Head of caudate nucleus (tissue), 42 donors: ENCODE data around the gene C2orf42.
"Not testable (repeated sequence)": the region's sequence is repeated elsewhere in the genome, so short reads cannot be mapped to it uniquely, and the experiment has no call there.

Experiments used
- DNase-seq, 42 donors: peaks; one replicate each; pipeline versions ENCODE4 v3.0.0 to v3.0.0-alpha.2; 2020 to 2021; ENCODE audit warnings: mixed read lengths in 7 of 42
- intact Hi-C: fragments of 100-400 bp; cut with DNase I; formaldehyde crosslinking; loops from one replicate; pipeline ENCODE4 v1.15.0; 2022

Gene C2orf42

DNA sequence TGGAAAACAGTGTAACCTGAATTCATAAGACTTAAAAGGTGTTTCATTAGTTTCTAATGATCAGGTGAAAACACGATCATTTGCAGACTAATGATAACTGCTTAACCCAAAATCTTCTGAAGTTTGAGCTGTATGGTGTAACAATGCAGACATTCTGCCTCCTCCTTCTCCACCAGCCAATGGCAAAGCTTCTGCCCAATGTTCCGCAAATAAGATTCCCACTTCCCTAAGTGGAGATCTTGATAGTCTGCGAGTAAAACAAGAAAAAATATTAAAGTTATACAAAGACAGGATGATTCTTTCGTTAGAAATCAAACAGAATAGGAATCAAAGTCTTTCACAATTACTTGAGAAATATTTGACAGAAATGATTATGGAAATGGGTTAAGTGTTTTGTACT is 8.1 kb downstream of the C2orf42 start:
- DNase-seq, result no peak
- intact Hi-C loops, result no loop called here

GRCh38 chr2:70181363-70181956 is 9.4 kb downstream of the C2orf42 start:
- no peak for DNase-seq
- intact Hi-C loops, result no loop called here

DNA sequence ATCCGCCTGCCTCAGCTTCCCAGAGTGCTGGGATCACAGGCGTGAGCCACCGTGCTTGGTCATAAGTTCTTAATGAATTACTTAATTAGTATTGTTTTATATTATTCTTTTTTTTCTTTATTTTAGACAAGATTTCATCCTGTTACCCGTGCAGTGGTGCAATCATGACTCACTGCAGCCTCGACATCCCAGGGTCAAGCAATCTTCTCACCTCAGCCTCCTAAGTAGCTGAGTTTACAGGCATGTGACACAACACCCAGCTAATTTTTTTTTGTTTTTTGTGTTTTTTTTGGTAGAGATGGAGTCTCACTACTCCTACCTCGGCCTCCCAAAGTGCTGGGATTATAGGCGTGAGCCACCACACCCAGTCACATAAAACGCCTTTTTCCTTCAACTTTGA is 17.3 kb downstream of the C2orf42 start:
- intact Hi-C loops, result no loop called here
- DNase-seq, result no peak

DNA sequence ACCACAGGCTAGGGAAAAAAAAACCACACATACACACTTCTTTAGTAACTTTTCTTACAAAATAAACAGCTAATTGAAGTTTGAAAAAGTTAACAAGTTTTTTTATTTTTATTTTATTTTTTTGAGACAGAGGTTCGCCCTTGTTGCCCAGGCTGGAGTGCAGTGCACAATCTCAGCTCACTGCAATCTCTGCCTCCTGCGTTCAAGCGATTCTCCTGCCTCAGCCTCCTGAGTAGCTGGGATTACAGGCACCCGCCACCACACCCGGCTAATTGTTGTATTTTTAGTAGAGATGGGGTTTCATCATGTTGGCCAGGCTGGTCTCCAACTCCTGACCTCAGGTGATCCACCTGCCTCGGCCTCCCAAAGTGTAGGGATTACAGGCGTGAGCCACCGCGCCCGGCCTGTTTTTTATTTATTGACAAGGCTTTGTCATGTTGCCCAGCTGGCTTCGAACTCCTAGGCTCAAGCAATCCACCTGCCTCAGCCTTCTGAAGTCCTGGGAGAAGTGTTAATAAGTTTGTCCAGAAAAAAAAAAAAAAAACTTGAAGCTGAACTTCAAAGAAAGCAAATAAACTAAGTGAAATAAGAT is 21.1 kb downstream of the C2orf42 start:
- DNase-seq, intact Hi-C loops: not testable (repeated sequence)

DNA sequence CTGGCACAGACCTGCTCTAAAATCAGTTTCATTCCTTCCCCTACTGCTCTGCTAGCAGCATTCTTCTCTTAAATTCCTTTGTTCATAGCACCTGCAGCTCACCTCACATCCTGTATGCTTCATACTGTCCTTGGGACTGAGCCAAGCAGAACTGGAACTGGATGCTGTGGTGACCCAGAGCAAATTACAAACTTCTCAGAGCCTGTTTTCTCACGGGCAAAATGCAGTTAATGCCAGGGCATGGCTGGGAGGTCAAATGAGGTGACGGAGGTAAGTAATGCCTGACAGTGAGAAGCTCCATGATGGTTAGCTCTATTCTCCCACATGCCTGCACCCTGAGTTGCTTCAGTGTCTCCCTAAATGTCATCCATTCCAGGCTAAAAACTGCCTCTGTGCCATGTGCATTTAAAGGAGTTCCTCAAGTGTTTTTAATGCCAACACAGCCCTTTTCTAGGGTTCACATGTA is 29.7 kb downstream of the C2orf42 start:
- intact Hi-C loops, result no loop called here
- no peak for DNase-seq

DNA sequence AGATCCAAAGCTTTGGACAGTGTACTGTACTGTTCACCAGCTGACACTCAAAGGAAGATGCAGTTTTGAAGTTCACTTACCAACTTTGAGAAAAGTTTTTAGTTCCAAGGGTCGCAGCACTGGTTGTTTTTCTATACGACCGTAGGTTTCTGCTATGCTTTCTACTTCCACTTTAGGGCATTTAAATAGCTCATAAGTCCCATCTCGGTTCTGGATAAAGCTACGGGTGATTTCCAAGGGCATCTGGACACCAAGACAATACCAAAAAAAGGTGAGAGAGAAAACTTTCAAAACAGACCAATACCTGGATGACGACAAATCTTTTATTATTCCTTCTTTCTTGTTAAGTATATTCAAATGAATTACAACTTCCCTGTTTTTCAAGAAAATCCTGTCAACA is 30.3 kb downstream of the C2orf42 start:
- no peak for DNase-seq
- intact Hi-C loops, result no loop called here

DNA sequence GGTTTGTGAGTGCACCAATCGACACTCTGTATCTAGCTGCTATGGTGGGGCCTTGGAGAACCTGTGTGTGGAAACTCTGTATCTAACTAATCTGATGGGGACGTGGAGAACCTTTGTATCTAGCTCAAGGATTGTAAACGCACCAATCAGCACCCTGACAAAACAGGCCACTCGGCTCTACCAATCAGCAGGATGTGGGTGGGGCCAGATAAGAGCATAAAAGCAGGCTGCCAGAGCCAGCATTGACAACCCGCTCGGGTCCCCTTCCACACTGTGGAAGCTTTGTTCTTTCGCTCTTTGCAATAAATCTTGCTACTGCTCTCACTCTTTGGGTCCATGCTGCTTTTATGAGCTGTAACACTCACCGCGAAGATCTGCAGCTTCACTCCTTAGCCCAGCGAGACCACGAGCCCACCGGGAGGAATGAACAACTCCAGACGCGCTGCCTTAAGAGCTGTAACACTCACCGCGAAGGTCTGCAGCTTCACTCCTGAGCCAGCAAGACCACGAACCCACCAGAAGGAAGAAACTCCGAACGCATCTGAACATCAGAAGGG is 41.6 kb downstream of the C2orf42 start:
- peak in 21 of 42 donors; percentile 7 to 67 (median 50) for DNase-seq
- intact Hi-C loops, result not testable (repeated sequence)

- DNase-seq, intact Hi-C loops: not testable (repeated sequence)
These were observed 42.5 kb downstream of the C2orf42 start for GRCh38 chr2:70148211-70148760.

DNA sequence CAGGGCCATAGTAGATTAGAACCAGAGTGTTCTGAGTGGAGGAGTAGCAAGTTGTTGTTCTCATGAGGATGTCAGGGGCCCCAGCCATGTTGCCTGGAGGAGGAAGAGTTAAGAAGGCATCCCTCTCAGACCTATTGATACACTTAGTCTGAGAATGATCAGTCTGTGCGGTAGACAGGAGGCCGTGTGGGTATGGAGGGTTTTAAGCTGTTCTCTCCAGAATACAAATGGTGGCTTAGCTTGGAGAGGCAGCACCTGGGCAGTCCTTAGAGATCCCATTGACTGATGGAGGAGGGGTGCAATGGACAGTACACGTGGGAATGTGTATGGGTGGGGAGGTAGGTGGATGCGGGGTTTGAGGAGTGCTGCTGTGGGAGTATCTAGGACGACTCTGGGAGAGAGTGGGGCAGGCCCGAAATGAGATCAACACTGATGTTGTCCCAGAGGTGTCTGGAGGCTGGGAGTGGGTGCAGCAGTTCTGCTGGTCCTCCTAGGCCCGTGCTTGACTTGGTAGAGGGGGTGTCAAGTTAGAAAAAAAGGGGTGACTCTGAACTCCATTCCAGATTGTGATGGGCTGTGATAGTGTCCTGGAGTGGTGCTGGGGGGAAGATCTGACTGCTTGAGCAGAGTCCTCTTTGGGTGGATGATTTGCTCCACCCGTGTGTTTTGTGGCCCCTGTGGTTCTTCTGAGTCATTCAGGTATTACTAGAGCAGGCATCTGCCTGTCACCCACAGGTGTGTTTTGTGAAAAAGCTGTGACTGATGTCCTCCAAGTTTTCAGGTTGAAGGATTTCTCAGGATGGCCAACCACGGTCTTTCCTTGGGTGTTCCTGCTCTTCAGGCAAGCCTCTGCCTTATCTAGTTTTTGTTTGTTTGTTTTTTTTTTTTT is 44.7 kb downstream of the C2orf42 start:
- intact Hi-C loops, result no loop called here
- DNase-seq, result no peak

GRCh38 chr2:70145144-70145490 is 45.7 kb downstream of the C2orf42 start:
- intact Hi-C loops, result no loop called here
- no peak for DNase-seq

DNA sequence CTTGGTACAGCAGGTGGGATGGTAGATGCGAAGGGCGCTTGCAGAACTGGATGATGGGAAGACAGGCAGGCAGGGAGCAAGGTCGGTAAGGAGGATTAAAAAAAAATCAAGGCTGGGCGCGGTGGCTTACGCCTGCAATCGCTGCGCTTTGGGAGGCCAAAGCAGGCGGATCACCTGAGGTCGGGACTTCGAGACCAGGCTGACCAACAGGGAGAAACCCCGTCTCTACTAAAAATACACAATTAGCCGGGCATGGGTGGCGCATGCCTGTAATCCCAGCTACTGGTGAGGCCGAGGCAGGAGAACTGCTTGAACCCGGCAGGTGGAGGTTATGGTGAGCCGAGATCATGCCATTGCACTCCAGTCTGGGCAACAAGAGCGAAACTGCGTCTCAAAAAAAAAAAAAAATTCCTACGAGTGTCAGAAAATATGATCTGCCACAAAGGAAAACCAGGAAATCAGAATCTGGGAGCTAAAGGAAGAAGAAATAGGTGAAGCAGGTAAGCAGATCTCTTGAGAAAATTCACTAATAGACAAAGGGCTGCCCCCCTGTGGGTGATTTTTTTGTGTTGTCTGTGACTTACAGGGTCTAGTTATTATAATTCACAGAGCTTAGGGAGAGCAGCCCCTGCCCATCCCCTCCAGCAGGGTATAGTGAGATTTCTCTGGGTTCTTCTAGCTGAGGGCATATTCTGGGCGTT is 46.2 kb downstream of the C2orf42 start:
- intact Hi-C loops, result loop anchor here (5.0 kb wide), 1 partner anchor 72 kb away; no protein-coding TSS in a partner anchor
- no peak for DNase-seq

DNA sequence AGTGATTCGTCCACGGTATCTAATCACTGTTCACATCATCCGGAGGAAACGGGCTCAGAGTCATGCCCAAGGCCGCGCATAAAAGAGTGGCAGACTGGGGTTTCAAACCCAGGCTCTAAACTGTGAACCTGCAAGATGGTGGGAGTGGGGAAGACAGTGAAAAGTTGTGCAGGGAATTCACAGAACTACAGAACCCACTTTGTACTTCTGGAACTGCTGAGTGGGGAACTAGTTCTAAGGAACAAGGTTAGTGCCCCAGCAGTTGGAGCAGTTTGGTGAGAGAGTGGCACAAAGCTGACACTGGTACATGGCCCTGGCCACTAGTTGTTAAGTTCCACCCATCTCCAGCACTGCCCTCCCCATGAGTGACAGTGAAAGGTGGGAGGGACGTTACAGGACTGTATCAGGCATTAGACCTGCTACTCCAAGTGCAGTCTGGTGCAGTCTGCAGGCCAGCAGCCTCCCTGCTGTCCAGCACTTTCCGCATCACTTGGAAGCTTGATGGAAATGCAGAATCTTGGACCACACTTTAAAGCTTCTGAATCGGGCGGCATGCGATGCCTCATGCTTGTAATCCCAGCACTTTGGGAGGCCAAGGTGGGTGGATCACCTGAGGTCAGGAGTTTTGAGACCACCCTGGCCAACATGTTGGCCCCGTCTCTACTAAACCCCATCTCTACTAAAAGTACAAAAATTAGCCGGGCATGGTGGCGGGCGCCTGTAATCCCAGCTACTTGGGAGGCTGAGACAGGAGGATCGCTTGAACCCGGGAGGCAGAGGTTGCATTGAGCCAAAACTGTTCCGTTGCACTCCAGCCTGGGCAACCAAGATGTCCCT is 47.3 kb downstream of the C2orf42 start:
- peak in 12 of 42 donors; percentile 11 to 42 (median 30) for DNase-seq
- intact Hi-C loops, result loop anchor here (2.0 to 5.0 kb wide), 2 partner anchors 57 to 71 kb away; partner anchors contain the start of gene PCBP1

GRCh38 chr2:70142590-70143313 is 48.1 kb downstream of the C2orf42 start:
- DNase-seq, result peak; percentile 88 to 99 (median 96)
- intact Hi-C loops, result loop anchor here (1.0 to 5.0 kb wide), 3 partner anchors 56 to 228 kb away; partner anchors contain the start of gene PCBP1

GRCh38 chr2:70141902-70142589 is 48.8 kb downstream of the C2orf42 start:
- DNase-seq, result peak in 23 of 42 donors; percentile 25 to 72 (median 55)
- intact Hi-C loops, result loop anchor here (1.0 to 5.0 kb wide), 3 partner anchors 55 to 228 kb away; partner anchors contain the start of gene PCBP1

- intact Hi-C loops, result loop anchor here (5.0 kb wide), 1 partner anchor 69 kb away; no protein-coding TSS in a partner anchor
- DNase-seq, result peak in 15 of 42 donors; percentile 11 to 59 (median 35)
These were observed 49.5 kb downstream of the C2orf42 start for GRCh38 chr2:70141212-70141901.

- intact Hi-C loops, result loop anchor here (5.0 kb wide), 1 partner anchor 68 kb away; no protein-coding TSS in a partner anchor
- DNase-seq, result no peak
These were observed 50.0 kb downstream of the C2orf42 start for GRCh38 chr2:70140791-70141211.
